ENCODE measurements around the gene NTRK2.

Gene NTRK2

GRCh38 chr9:84759300-84759750 lies 89.8 kb downstream of the NTRK2 start (continued):
- TF ChIP-seq, protein P1, sequence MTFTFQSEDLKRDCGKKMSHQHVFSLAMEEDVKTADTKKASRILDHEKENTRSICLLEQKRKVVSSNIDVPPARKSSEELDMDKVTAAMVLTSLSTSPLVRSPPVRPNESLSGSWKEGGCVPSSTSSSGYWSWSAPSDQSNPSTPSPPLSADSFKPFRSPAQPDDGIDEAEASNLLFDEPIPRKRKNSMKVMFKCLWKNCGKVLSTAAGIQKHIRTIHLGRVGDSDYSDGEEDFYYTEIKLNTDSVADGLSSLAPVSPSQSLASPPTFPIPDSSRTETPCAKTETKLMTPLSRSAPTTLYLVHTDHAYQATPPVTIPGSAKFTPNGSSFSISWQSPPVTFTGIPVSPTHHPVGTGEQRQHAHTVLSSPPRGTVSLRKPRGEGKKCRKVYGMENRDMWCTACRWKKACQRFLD (tag by site-specific recombination; IDR thresholded peaks at IDR 0.05), result no peak
- TF ChIP-seq, protein P2, sequence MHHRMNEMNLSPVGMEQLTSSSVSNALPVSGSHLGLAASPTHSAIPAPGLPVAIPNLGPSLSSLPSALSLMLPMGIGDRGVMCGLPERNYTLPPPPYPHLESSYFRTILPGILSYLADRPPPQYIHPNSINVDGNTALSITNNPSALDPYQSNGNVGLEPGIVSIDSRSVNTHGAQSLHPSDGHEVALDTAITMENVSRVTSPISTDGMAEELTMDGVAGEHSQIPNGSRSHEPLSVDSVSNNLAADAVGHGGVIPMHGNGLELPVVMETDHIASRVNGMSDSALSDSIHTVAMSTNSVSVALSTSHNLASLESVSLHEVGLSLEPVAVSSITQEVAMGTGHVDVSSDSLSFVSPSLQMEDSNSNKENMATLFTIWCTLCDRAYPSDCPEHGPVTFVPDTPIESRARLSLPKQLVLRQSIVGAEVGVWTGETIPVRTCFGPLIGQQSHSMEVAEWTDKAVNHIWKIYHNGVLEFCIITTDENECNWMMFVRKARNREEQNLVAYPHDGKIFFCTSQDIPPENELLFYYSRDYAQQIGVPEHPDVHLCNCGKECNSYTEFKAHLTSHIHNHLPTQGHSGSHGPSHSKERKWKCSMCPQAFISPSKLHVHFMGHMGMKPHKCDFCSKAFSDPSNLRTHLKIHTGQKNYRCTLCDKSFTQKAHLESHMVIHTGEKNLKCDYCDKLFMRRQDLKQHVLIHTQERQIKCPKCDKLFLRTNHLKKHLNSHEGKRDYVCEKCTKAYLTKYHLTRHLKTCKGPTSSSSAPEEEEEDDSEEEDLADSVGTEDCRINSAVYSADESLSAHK (tag by site-specific recombination; IDR thresholded peaks at IDR 0.05), result no peak
- no peak for TF ChIP-seq ZNF621 (tag by site-specific recombination; IDR thresholded peaks at IDR 0.05)

GRCh38 chr9:84759804-84760203 lies 90.3 kb downstream of the NTRK2 start:
- no peaks in the 10 kb centered on the region for H3K9me3 ChIP-seq (ENCODE audit: control insufficient read depth, insufficient read depth, low read depth, low read length)
- H3K36me3 ChIP-seq (ENCODE audit: control insufficient read depth in 2 of 2, insufficient read depth in 1 of 2, low read length in 2 of 2), result no peaks in the 10 kb centered on the region
- H3K4me1 ChIP-seq (ENCODE audit: control insufficient read depth, insufficient read depth, low read length), result no peaks in the 10 kb centered on the region
- no peak overlapping the region for H3K4me3 ChIP-seq (ENCODE audit: low read depth, low read length)
- POLR2A ChIA-PET, result no interaction called here
- no peak overlapping the region for H3K27ac ChIP-seq (ENCODE audit: extremely low read depth, low read depth, low read length)
- CTCF ChIA-PET, result interaction anchor here (0.7 kb wide), 1 partner anchor 1470 kb away, joined by 3 read pairs; no protein-coding TSS in a partner anchor
- TF ChIP-seq ZNF248 (tag by site-specific recombination; IDR thresholded peaks at IDR 0.05) (no peak), ZNF202 (tag by site-specific recombination; IDR thresholded peaks at IDR 0.05; ENCODE audit: borderline replicate concordance) (no peak), ZNF341 (tag by site-specific recombination; IDR thresholded peaks at IDR 0.05; ENCODE audit: low read depth) (no peak), ZNF677 (tag by site-specific recombination; IDR thresholded peaks at IDR 0.05) (no peak), ZNF114 (tag by site-specific recombination; IDR thresholded peaks at IDR 0.05) (no peak), ZNF558 (tag by site-specific recombination; IDR thresholded peaks at IDR 0.05) (no peak), ZSCAN30 (tag by site-specific recombination; IDR thresholded peaks at IDR 0.05) (no peak), SP7 (tag by site-specific recombination; IDR thresholded peaks at IDR 0.05) (no peak), ZNF26 (tag by site-specific recombination; IDR thresholded peaks at IDR 0.05) (no peak), ZNF2 (tag by site-specific recombination; IDR thresholded peaks at IDR 0.05) (no peak), ZNF19 (tag by site-specific recombination; IDR thresholded peaks at IDR 0.05; ENCODE audit: low read depth) (no peak), ZBTB21 (tag by site-specific recombination; IDR thresholded peaks at IDR 0.05) (no peak), ZNF140 (tag by site-specific recombination; IDR thresholded peaks at IDR 0.05) (no peak), ZNF792 (tag by site-specific recombination; IDR thresholded peaks at IDR 0.05) (no peak), GFI1B (tag by site-specific recombination; IDR thresholded peaks at IDR 0.05) (no peak)
- TF ChIP-seq, protein P3, sequence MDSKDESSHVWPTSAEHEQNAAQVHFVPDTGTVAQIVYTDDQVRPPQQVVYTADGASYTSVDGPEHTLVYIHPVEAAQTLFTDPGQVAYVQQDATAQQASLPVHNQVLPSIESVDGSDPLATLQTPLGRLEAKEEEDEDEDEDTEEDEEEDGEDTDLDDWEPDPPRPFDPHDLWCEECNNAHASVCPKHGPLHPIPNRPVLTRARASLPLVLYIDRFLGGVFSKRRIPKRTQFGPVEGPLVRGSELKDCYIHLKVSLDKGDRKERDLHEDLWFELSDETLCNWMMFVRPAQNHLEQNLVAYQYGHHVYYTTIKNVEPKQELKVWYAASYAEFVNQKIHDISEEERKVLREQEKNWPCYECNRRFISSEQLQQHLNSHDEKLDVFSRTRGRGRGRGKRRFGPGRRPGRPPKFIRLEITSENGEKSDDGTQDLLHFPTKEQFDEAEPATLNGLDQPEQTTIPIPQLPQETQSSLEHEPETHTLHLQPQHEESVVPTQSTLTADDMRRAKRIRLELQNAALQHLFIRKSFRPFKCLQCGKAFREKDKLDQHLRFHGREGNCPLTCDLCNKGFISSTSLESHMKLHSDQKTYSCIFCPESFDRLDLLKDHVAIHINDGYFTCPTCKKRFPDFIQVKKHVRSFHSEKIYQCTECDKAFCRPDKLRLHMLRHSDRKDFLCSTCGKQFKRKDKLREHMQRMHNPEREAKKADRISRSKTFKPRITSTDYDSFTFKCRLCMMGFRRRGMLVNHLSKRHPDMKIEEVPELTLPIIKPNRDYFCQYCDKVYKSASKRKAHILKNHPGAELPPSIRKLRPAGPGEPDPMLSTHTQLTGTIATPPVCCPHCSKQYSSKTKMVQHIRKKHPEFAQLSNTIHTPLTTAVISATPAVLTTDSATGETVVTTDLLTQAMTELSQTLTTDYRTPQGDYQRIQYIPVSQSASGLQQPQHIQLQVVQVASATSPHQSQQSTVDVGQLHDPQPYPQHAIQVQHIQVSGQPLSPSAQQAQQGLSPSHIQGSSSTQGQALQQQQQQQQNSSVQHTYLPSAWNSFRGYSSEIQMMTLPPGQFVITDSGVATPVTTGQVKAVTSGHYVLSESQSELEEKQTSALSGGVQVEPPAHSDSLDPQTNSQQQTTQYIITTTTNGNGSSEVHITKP (tag by site-specific recombination; IDR thresholded peaks at IDR 0.05), result no peak

All from HEK293 (cell line).